UCSD-AML1 (cell line): ENCODE data around the gene OBP2A.

Source experiments
- DNase-seq: peaks from one replicate; lab custom pipeline; 2025; ENCODE audit not compliant: unreplicated experiment; lab: John Stamatoyannopoulos, UW

The OBP2A gene

GRCh38 chr9:135592331-135592590 lies 46.3 kb downstream of the OBP2A start:
- DNase-seq, result no peak

- DNase-seq, result no peak
Measured at GRCh38 chr9:135592625-135593024, 46.7 kb downstream of the OBP2A start.

- DNase-seq, result no peak
Measured at GRCh38 chr9:135596211-135596610, 50.3 kb downstream of the OBP2A start.
